Tibial nerve (tissue), 4 donors: ENCODE measurements around the gene GRM7. TPM values are rescaled to one million over a fixed set of nuclear protein-coding genes. Genes with fewer than 3 reads are reported as not detected.

Experiments used
- DNase-seq, 2 donors: peaks; one replicate each; pipeline ENCODE4 v3.0.0-alpha.2; 2019; ENCODE audit warnings: low spot score in 2 of 2
- H3K27ac ChIP-seq, 4 donors: fragments of 200-600 bp; sonication (generic) in 3 of 4; one replicate each; pipeline ENCODE4 v1.5.1; 2017 to 2019; ENCODE audit warnings: mild to moderate bottlenecking in 1 of 4
- H3K27me3 ChIP-seq, 2 donors: fragments of 200-600 bp; sonication (generic) in 1 of 2; one replicate each; pipeline versions ENCODE4 v1.5.1 to v1.6.0; 2017 to 2019
- H3K36me3 ChIP-seq, 3 donors: fragments of 200-600 bp; sonication (generic); one replicate each; pipeline ENCODE4 v1.5.1; 2018 to 2019
- H3K4me1 ChIP-seq, 4 donors: fragments of 200-600 bp; sonication (generic) in 3 of 4; one replicate each; pipeline ENCODE4 v1.5.1; 2017 to 2019
- H3K4me3 ChIP-seq, 4 donors: fragments of 200-600 bp; sonication (generic) in 3 of 4; one replicate each; pipeline ENCODE4 v1.5.1; 2017 to 2019; ENCODE audit warnings: mild to moderate bottlenecking in 1 of 4, moderate library complexity in 1 of 4
- H3K9me3 ChIP-seq, 4 donors: fragments of 200-600 bp; sonication (generic) in 3 of 4; one replicate each; pipeline ENCODE4 v1.5.1; 2017 to 2019
- CTCF ChIP-seq, 5 experiments: fragments of 200-600 bp in 3 of 5; fragments of 450-650 bp in 2 of 5; sonication (generic) in 3 of 5; IDR thresholded peaks; one replicate each; pipeline ENCODE4 v1.5.1; 2016 to 2019; ENCODE audit warnings: antibody characterized with exemption in 5 of 5, mild to moderate bottlenecking in 3 of 5, moderate library complexity in 2 of 5
- EP300 ChIP-seq, 2 donors: sonication (generic); formaldehyde crosslinking; IDR thresholded peaks; one replicate each; pipeline ENCODE4 v1.6.1; 2017; ENCODE audit warnings: antibody characterized with exemption in 2 of 2, mild to moderate bottlenecking in 1 of 2
- POLR2A ChIP-seq, 2 donors: fragments of 450-650 bp; IDR thresholded peaks; one replicate each; pipeline ENCODE4 v1.6.1; 2017; ENCODE audit warnings: antibody characterized with exemption in 2 of 2, mild to moderate bottlenecking in 2 of 2, moderate library complexity in 2 of 2
- WGBS, 2 donors: methylation state at CpG; one replicate each; pipeline ENCODE4 v1.1.5; 2018; 5-methylcytosine and 5-hydroxymethylcytosine counted together
- total RNA-seq, 4 donors: library from RNA; depleted of rRNA; stranded (reverse); fragments of >200 nt; gene quantifications; one replicate each; pipeline ENCODE4 v1.1.0, GENCODE V29; 2016

GRM7 gene
- total RNA-seq, 4 donors from 2014 or later = 0.22 to 0.84 TPM; not detected in 2

DNA sequence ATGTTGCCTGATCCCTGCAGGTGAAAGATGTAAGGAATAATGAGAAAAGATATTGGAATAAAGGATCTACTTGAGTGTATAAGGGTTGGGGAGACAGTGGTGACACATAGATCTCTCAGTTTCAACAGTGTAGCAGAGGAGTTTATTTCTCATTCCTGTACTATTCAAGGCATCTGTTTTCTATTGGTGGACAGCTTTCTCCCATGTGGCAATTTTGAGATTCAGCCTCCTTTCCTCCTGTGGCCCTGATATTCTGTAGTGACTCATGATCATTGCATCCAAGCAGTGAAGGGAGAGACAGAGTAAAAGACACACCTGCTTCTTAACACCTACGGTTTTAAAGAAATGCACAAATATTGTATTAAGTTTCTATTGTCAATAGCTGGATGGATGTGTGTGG, 327.6 kb downstream of the GRM7 start:
- no peaks in the 10 kb centered on the region for H3K27me3 ChIP-seq
- H3K4me3 ChIP-seq = no peak overlapping the region
- H3K9me3 ChIP-seq = no peaks in the 10 kb centered on the region
- DNase-seq = no peak
- no peaks in the 10 kb centered on the region for H3K36me3 ChIP-seq
- WGBS, 2 donors = 87 to 100% methylated on average over 1 of the region's 1 CpG
- H3K27ac ChIP-seq = no peak overlapping the region
- no peaks in the 10 kb centered on the region for H3K4me1 ChIP-seq
- TF ChIP-seq POLR2A (IDR thresholded peaks at IDR 0.05) (no peak), CTCF (IDR thresholded peaks at IDR 0.05) (no peak), EP300 (IDR thresholded peaks at IDR 0.05) (no peak)

GRCh38 chr3:7190095-7190494, 329.2 kb downstream of the GRM7 start:
- WGBS, 2 donors = 81 to 87% methylated on average over 4 of the region's 4 CpGs
- no peak overlapping the region for H3K4me3 ChIP-seq
- H3K9me3 ChIP-seq = no peaks in the 10 kb centered on the region
- TF ChIP-seq POLR2A (IDR thresholded peaks at IDR 0.05) (no peak), EP300 (IDR thresholded peaks at IDR 0.05) (no peak), CTCF (IDR thresholded peaks at IDR 0.05) (no peak)
- no peak overlapping the region for H3K27ac ChIP-seq
- no peaks in the 10 kb centered on the region for H3K27me3 ChIP-seq
- H3K4me1 ChIP-seq = no peaks in the 10 kb centered on the region
- no peaks in the 10 kb centered on the region for H3K36me3 ChIP-seq
- no peak for DNase-seq

- Histone ChIP-seq H3K4me1 (no peaks in the 10 kb centered on the region), H3K9me3 (no peaks in the 10 kb centered on the region), H3K27me3 (no peaks in the 10 kb centered on the region), H3K36me3 (no peaks in the 10 kb centered on the region), H3K4me3 (no peak overlapping the region), H3K27ac (no peak overlapping the region)
- no peak for TF ChIP-seq EP300 (IDR thresholded peaks at IDR 0.05)
- TF ChIP-seq CTCF (IDR thresholded peaks at IDR 0.05) = no peak
- TF ChIP-seq POLR2A (IDR thresholded peaks at IDR 0.05) = no peak
- no peak for DNase-seq
Measured at GRCh38 chr3:7193269-7193668, 332.4 kb downstream of the GRM7 start.

GRCh38 chr3:7194071-7194835, 333.3 kb downstream of the GRM7 start:
- Histone ChIP-seq H3K4me3 (no peak overlapping the region), H3K36me3 (no peaks in the 10 kb centered on the region), H3K9me3 (no peaks in the 10 kb centered on the region), H3K27me3 (no peaks in the 10 kb centered on the region), H3K4me1 (no peaks in the 10 kb centered on the region), H3K27ac (no peak overlapping the region)
- TF ChIP-seq EP300 (IDR thresholded peaks at IDR 0.05) (no peak), POLR2A (IDR thresholded peaks at IDR 0.05) (no peak), CTCF (IDR thresholded peaks at IDR 0.05) (no peak)
- WGBS, 2 donors = 57 to 60% methylated on average over 6 of the region's 6 CpGs
- no peak for DNase-seq

- 74 to 82% methylated on average over 1 of the region's 1 CpG for WGBS, 2 donors
- Histone ChIP-seq H3K36me3 (no peaks in the 10 kb centered on the region), H3K9me3 (no peaks in the 10 kb centered on the region), H3K27me3 (no peaks in the 10 kb centered on the region), H3K27ac (no peak overlapping the region), H3K4me3 (no peak overlapping the region), H3K4me1 (no peaks in the 10 kb centered on the region)
- no peak for DNase-seq
- TF ChIP-seq CTCF (IDR thresholded peaks at IDR 0.05) (no peak), POLR2A (IDR thresholded peaks at IDR 0.05) (no peak), EP300 (IDR thresholded peaks at IDR 0.05) (no peak)
Measured at GRCh38 chr3:7195934-7196333, 335.0 kb downstream of the GRM7 start.
